HepG2 (cell line): ENCODE results near the gene TRNP1. TPM values are rescaled to one million over a fixed set of nuclear protein-coding genes. Genes with fewer than 3 reads are reported as not detected.

ENCODE experiments used
- CENPT ChIP-seq: sonication (generic); formaldehyde crosslinking; IDR thresholded peaks from 2 replicates; pipeline ENCODE4 v1.8.0; 2022; ENCODE audit warnings: low read depth, mild to moderate bottlenecking, moderate library complexity, missing genetic modification reagents
- ZFX ChIP-seq: sonication (generic); formaldehyde crosslinking; IDR thresholded peaks from 2 replicates; pipeline ENCODE4 v1.4.0; 2020; ENCODE audit warnings: mild to moderate bottlenecking, low read depth, missing genetic modification reagents, moderate library complexity
- ZNF142 ChIP-seq: sonication (generic); formaldehyde crosslinking; IDR thresholded peaks from 2 replicates; pipeline ENCODE4 v1.4.0; 2020; ENCODE audit warnings: missing genetic modification reagents
- ZNF331 ChIP-seq: sonication (generic); formaldehyde crosslinking; IDR thresholded peaks from 2 replicates; pipeline ENCODE4 v1.4.0; 2020; ENCODE audit warnings: missing genetic modification reagents
- ZNF407 ChIP-seq: sonication (generic); formaldehyde crosslinking; IDR thresholded peaks from one replicate; pipeline ENCODE4 v1.5.1; 2020; ENCODE audit warnings: mild to moderate bottlenecking, missing genetic modification reagents; ENCODE audit errors: not compliant biosample characterization
- ZNF609 ChIP-seq: sonication (generic); formaldehyde crosslinking; IDR thresholded peaks from 2 replicates; pipeline ENCODE4 v1.4.0; 2020; ENCODE audit warnings: mild to moderate bottlenecking, missing genetic modification reagents, borderline replicate concordance
- ZNF709 ChIP-seq: sonication (generic); formaldehyde crosslinking; IDR thresholded peaks from 2 replicates; pipeline ENCODE4 v1.5.0; 2020; ENCODE audit warnings: mild to moderate bottlenecking, missing genetic modification reagents
- polyA plus RNA-seq, 8 experiments: library from polyadenylated mRNA; depleted of rRNA in 3 of 8; stranded (reverse) in 7 of 8; unstranded in 1 of 8; fragments of >200 nt; fragmentation: Illumina TruSeq in 4 of 8; extraction: Trizol in 4 of 8; gene quantifications; 2 replicates each; pipeline versions ENCODE4 v1.2.1 to v1.2.3, GENCODE V29; 2011 to 2016; ENCODE audit warnings: low read depth in 4 of 8, missing spikeins in 1 of 8, mixed read lengths in 1 of 8; ENCODE audit not compliant: insufficient read depth in 1 of 8
- total RNA-seq, 5 experiments: library from RNA; depleted of rRNA; stranded (reverse); fragments of >200 nt; fragmentation: Illumina TruSeq; extraction: Trizol; gene quantifications; 2 replicates each; pipeline ENCODE4 v1.2.3, GENCODE V29; 2016; ENCODE audit warnings: low read depth in 1 of 5

TRNP1 gene
- total and polyA plus RNA-seq, 2 of the 13 experiments (the other 11 are each of a cell fraction or from before 2014, with no cell fraction given) = 42.0 to 158 TPM

GRCh38 chr1:26959722-26960624 lies 33.5 kb upstream of the TRNP1 start, which contains the start of gene KDF1 (continued):
- TF ChIP-seq ZNF407 (CRISPR knock-in tag) = peak; percentile 67
- TF ChIP-seq ZNF709 = 0 out of 2 replicates have a peak, but pooled peaks have one; percentile 62
- peak; percentile 66 for TF ChIP-seq ZFX
- peak; percentile 11; the same call in 1 of the 2 replicates for TF ChIP-seq CENPT (CRISPR knock-in tag)
- 0 out of 2 replicates have a peak, but pooled peaks have one; percentile 15 for TF ChIP-seq ZNF142 (CRISPR knock-in tag)
- TF ChIP-seq ZNF609 (CRISPR knock-in tag) = 0 out of 2 replicates have a peak, but pooled peaks have one; percentile 19
- TF ChIP-seq ZNF331 (CRISPR knock-in tag) = peak; percentile 41; the same call in 1 of the 2 replicates
